Measurements from ENCODE around the gene HOXA1.

Gene HOXA1

DNA sequence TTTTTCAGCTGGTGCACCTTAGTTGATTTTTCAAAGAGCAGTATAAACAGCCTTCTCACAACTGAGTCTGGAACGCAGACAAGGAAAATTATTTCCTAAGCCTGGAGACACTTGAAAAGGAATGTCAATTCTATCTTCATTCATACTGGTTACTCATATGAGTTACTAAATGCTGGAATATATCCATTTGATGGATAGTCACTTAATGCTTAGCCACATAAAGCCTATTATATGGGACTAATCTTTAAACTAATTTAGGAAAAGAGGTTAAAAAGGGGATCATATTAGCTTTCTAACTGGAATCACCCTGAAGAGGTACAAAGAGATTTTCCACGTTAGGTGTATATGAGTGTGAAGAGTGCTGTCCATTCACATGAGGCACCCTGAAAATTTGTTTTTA, 36.4 kb upstream of the HOXA1 start:
- DNase-seq (ENCODE audit: low read depth, low spot score) = no peak

DNA sequence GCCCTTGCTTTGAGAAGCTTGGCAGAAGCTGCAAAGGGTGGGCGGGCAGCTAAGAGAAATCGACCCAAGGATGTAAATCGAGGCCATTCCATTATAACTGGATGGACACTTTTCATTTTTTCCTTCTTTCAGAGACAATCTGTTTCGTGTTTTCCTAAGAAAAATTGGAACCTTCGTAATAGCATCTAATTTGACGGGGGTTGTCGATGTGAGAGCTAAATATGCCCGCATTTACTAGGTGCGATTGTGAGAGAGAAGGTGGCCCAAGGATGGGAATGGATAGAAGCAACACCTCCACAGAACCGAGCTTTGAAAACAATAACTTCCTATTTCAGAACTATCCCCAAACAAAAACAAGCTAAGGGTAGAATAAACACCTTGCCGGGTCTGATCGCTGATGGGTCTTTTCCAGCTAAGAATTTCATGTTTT, 35.6 kb upstream of the HOXA1 start:
- DNase-seq (ENCODE audit: low read depth, low spot score) = no peak

DNA sequence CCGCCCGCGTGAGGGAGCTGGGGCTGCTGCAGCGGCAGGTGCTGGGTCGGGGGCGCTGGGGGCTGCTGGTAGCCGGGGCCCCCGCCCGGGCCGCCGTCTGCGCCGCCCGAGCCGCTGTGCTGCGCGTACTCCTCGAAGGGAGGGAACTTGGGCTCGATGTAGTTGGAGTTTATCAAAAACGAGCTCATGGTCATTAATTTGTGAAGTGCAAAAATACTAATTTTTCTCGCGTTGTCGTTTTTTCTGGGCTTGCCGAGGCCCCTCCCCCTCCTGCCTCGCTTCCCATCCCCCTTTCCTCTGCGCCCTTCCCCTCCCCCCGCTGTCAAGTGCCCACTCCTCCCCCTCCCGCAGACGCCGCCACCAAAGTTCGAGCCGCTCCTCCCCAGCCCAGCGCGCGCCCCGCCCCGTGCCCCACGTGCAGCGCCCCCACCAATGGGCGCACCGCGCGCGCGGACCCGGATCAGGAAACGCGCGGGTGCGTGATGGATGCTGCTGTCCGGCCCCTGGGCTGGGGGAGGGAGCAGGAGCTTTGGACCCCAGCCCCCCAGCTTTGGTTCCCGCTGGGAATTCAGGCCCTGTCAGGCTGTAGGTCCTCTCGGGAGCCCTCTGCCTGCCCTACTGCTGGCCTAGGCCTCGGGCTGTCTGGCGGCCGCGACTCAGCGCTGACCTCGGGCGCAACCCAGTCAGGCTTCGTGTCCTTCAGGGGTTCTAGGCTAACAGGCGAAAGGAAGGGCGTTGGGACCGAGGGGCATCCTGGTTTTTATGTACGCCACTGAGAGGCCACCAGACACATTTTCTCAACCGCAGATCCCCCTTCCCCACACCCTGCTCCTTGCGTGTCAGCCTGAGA, 35.0 kb upstream of the HOXA1 start, which contains the start of gene HOXA4:
Gene HOXA4 (minus strand): TSS at position 218 of the 850 bp plus-strand sequence. CDS start 24 bp downstream, at position 194.
- DNase-seq (ENCODE audit: low read depth, low spot score) = peak; percentile 28

DNA sequence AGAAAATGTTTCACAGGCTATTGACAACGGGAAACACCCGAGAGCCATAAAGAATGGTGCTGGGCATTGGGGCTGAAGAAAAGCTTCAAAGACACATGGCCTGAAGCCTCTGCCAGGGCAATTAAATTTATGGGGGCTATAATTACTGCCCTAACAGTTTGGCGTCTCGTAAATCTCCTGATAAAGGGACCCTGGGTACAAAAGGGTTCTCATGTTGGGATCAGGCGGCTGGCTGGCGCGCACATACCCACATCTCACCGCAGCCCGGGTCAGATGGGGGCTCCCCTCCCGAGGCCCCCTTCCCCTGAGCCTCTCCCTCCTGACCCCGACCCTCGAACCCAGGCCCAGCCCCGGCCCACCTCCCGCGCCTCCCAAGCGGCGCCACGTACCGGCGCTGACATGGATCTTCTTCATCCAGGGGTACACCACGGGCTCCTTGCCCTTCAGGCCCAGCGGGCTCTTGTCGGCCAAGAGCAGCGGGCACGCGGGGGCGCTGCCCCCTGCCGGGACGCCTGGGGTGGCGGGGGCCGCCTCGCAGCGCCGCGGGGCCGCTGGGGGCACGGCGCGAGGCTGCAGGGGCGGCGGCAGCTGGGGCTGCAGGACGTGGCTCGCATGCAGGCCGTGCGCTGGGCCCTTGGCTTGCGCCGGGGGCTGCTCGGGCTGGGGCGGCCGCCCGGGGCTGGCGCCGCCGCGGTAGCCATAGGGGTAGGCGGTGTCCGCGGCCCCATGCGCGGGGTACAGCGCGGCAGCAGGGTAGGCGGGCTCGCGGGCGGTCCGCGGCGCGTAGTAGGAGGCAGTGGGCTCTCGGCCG, 34.1 kb upstream of the HOXA1 start:
- DNase-seq (ENCODE audit: low read depth, low spot score) = no peak

DNA sequence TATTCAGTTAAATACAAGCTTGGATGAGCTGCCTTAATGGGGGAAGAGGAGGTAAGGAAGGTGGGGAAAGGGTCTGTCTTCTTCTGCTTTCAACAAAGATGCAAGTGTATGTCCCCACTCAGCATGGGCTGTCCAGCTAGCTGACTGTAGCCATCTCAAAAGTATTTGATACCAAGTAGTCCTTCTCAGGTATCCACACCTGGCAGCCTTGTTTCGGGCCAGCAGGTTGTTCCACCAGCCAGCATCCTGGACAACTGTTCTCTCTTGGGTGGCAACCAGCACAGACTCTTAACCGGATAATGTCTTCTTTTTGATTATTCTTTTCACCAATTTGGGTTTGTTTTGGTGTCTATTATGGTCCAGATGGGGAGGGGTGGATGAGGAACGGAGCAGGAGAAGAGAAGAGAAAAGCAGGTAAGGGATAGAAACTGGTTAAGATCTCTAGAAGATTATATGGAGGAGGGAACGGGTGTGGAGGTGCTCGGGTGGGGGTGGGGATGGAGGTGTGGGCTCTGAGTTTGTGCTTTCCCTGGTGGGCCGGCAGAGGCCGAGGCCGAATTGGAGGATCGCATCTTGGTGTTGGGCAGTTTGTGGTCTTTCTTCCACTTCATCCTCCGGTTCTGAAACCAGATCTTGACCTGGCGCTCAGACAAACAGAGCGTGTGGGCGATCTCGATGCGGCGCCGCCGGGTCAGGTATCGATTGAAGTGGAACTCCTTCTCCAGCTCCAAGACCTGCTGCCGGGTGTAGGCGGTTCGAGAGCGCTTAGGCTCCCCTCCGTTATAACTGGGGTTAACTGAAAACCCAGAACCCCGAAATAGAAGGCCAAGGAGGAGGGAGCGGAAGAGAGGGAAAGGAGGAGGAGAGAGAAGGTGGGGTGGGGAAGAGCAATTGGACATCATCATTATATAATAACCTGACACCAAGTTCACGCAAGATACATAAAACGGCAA, 33.3 kb upstream of the HOXA1 start:
- no peak for DNase-seq (ENCODE audit: low read depth, low spot score)

DNA sequence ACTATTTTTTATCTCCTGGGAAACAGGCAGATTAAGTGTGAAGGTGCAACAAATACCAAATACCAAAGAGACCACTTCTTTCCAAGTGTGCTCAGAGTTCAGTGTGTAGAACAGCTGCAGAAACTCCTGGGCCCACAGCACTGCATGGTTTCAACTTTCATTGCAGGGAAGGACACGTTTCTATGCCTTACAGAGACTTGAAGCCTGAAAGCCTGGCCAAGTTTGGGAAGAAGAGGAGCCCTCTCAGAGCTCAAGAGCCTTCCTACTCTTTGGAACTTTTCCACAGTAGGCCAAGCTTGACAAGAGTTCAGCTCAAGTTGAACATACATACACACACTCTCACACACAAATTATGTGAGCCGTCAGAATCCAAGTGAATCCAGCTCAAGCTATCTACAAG, 32.2 kb upstream of the HOXA1 start:
- DNase-seq (ENCODE audit: low read depth, low spot score) = no peak

DNA sequence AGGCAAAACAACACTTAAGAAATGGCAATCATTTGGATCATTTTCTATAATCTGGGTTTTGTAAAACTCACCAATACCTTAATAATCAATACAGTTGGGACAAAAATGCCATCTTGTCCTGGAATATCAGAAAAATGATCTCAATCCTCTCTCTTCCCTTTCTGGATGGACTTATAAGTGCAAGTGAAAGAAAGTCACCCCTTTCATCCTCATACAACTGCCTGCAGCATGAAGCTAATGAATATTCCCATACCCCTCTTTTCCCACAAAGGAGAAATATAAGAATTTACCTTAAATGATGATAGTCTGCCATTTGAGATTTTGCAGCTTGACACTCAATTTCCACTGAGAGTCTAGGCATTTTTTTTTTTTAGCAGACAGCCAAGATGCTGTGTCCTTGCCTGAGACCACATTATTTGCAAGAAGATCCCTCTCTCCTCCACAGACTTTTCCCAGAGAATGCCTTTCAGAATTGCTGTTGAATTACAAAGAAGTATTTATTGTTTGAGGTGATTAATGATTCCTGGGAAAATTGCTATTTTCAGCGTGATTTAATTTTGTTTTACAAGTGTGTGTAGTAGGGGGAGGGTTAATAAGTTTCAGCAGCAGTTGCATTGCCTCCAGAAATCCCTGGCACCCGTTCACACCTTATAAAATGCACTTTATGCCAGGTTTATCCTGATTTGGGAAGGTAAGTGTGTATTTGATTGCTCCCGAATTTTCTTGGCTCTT, 31.0 kb upstream of the HOXA1 start:
- no peak for DNase-seq (ENCODE audit: low read depth, low spot score)

DNA sequence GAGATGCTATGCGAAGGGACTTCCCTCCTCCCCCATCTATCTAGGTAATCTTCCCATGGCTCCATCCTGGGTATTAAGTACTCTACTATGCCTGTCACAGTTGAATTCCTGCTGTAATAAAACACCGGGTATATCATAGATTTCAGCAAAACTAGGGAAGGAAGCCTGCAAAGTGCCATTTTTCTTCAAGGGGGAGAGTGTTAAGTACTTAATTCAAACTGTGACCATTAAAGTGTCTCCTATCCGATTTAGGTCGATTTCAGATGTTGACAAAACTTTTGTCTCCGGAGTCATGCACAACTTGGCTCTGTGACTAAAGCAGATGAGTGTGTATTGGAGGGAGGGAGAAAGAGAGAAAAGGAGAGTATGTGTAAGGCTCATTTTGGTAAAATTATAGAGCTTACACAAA, 30.2 kb upstream of the HOXA1 start:
- DNase-seq (ENCODE audit: low read depth, low spot score) = no peak

DNA sequence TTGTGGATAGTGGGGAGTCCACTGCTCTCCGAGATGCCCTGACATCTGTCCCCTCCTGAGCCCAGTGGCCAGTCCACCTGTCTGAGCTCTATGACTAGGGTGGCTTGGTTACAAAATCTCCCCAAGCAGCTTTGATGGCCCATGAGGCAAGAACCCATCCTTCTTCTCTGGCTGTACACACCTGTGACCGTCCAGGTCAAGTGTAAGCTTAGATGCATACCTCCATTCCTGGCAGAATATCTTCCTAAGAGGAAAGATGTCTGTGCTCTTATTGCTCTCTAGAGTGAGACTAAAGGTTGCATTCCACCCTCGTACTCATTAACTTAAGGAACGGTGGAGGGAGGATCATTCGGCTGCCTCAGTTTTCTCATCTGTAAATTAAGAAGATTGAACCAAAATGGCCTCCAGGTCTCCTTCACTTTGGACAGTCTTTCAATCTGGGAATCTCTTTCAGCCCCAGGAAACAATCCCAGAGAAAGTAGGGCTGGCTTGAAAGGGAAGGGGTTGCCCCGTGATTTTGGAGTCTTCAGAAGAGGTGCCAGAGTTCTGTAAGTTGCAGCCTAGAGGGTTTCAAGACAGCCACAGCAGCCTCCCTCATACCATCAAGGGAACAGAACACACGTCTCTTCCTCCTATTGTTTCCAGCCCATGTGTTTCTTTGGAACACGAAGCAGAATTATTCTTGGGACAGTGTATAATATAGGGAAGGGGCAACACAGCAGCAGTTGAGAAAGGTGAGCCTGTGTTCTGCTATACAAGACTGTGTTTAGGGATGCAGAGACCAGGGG, 29.3 kb upstream of the HOXA1 start:
- DNase-seq (ENCODE audit: low read depth, low spot score) = no peak

DNA sequence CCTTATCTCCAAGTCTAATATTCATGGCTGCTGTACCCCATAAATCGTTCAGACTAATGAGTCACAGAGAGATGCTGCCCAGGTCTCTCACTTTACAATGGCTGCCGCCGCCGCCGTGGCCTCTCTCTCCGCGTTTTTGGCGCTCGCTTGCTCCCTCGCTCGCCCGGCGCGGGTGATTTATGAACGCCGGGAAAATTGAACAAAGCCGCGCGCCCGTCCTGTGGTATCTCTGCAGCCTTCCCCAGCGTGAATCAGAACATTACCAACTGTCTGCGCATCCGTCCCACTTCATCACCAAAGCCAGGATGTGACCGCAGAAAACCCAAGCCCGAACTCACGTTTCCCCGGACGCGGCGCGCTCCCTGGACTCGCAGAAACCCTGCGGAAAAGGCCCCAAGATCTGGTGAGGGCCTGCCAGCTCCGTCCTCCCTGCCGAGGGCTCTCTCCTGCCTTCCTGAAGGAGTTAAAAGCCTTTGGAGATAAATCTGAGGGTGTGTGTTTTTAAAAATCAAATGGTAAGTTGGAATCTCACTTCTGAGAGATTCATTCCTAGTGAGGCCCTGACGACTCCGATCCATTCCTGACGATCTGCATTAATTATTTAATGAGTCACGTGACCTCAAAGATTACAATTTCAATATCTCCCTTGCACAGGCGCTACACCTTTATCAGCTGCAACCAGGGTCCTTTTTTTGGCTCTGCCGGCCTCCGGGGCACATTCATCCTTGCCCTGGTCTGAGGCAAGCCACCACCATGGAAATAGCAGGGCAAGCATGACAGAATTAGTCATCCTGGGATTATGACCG, 28.5 kb upstream of the HOXA1 start:
- DNase-seq (ENCODE audit: low read depth, low spot score) = no peak

DNA sequence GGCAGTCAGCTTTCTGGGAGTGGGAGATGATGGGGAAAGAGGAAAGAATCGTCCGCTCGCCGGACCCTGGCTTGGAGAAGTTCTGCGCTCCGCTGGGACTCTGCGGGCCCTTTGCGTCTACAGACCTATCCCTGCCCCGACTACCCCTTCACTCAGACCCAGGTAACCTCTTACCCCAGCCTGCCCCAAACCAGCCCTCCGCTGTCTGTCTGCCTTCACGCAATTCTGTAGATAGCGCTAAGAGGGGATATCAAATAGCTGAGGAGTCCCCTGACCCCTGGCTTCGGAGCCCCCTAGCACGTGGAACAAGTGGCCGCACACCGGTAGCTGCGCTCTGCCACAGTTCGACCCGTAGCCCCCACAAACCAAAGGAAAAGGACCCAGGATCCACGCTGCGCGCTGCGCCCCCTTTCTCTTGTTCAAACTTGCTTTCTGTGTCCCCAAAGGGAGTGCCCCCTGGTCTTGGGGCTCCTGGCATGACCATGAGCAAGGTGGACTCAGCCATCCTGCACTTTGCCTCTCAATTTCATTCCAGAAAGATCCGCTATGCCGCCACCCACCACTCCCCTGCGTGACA, 27.8 kb upstream of the HOXA1 start:
- no peak for DNase-seq (ENCODE audit: low read depth, low spot score)

DNA sequence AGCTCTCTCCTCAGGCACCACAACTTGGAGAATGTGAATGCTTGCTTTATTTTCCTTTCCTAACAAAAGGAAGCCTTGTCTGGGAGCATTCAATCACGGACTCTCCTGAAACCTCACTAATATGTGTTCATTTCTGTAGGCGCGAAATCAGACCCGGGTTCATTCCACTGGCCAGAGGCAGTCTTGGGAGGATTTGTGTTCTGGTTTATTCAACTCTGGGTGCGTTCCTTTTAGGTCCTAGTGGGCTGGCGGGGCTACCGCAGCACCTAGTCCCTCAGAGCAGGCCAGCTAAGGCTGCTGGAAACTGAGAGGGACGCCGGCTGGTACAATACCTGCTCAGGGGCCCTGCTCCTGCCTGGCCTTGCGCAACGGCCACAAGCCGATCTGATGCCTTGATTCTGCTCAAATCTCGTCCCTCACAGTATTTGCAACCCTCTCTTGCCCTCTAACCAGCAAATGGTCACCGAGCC, 27.2 kb upstream of the HOXA1 start:
- DNase-seq (ENCODE audit: low read depth, low spot score) = no peak

DNA sequence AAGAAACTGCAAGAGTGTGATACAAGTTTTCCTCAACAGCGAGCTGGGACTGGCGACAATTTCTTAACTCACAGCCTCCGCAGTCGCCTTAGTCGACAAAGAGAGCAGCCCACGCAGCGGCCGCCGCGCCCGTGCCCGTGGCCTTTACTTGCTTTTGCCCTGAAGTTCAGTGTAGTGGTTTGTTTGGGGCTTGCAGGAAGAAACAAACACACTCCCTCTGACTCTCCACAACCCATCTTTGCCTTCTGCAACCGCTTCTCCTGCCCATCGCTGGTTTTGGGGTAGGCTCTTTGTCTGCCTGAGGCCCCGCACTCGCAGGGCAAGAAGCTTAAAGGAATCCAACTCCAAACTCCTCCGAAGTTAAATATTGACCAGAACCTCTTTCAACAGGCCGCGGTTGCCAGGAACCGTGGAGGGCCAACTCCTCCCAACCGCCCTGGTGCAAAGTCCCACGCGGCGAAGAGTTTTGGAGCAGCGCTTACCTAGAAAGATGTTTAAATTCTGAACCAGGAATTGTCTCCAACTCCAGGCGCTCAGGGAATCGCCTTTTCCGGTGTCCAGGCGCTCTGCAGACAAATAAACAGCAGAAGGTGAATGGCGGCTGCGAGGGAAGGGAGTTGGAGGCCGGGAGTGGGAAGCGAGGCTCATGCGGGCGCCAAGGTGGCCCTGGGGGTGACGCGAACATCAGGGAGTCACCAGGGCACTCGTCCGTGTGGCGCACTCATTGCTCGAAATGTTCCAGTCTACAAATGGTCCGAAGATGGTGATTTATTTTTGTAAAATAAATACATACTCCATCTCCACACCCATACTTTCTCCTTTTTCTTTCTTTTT, 26.5 kb upstream of the HOXA1 start:
- no peak for DNase-seq (ENCODE audit: low read depth, low spot score)

DNA sequence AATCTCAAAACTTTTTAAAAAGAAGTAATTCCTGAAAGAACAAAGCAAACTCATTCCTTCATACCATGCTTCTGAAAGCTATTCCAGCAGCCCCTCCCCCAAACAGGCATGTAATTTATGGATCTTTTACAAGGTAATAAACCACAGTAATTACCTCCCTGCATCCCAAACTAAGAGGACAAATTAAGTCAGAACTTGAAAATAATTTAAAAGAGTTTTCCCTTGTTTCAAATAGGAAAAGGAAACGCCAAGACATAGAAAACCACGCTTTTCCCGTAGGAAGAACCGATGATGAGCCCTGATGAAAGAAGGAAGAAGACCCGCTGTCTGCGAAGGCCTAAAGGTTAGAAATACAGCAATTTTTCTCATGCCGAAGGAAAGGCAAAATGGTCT, 25.9 kb upstream of the HOXA1 start:
- DNase-seq (ENCODE audit: low read depth, low spot score) = no peak

DNA sequence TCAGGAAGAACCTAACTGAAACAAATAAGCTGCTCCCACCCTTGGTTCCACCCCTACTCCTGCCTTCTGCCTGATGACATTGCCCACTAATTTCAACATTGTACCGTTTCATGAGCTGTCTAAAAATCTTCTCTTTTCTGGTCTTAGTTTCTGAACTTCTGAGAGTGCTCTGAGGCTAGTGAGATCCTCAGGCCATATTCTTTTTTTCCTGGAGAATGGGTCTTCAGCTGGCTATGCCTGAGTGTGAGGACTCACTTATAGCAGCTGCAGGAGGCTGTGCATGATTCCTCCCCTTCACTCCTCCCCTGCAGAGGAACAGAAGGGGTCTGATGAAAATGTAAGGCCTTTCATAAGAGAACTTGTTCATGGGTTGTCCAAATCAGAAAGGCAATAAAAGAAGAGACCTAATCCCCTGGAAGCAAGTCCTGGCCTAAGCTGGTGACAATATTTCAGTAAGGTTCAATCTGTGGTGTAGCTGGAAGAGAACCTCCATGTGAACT, 23.7 kb upstream of the HOXA1 start:
- no peak for DNase-seq (ENCODE audit: low read depth, low spot score)

DNA sequence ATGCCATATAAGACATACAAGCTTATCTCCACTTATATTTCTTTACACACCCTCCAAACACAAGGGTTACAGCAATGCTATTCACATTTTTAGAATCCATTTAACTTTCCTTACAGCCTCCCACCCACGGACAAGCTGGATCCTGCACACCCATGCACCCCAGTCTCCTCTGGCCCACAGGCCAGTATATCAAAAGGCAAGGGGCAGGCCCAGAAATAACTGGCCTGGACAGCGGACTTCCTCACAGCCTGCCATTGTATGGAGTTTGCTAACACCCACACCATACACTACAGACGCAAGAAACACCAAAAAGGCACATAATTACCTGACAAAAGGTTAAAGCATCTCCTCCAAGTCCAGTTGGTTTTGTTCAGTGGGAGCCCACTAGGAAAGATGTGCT, 22.8 kb upstream of the HOXA1 start:
- DNase-seq (ENCODE audit: low read depth, low spot score) = no peak

DNA sequence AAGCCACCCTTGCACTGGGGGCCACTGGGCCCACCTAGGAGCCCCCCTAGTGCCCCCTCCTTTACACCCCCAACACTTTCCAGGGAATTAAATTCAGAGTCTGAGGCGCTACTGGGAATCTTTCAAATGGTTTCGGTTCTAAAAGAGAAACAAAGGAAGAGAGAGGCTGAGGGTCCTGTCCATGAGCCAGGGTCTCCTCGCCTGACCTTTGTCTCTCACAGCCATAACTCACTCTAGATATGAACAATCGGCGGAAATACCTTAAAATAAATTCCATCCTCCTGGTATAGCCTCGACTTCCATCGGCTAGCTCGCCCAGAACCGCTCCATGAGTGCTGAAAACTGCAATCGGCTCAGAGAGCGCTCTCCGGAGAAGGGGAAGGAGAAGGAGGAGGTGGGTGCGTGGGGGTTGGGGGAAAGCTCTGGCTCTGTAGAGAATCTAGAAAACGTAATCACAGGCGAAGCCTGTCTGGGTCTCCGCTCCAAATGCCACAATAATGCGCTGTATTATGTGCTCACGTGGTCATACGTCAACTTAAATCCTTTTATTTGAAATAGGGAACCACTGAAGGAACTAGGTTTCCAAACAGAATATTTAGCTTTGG, 22.2 kb upstream of the HOXA1 start:
- no peak for DNase-seq (ENCODE audit: low read depth, low spot score)

All from activated CD4-positive, CD25-positive, alpha-beta regulatory T cell treated with anti-CD3 and anti-CD28 coated beads, Interleukin-2, amount 50 U/mL, for 16 hours (primary cell).